ENCODE measurements around the gene IL4.
"Not testable (repeated sequence)": the region's sequence is repeated elsewhere in the genome, so short reads cannot be mapped to it uniquely, and the experiment has no call there.

The IL4 gene

DNA sequence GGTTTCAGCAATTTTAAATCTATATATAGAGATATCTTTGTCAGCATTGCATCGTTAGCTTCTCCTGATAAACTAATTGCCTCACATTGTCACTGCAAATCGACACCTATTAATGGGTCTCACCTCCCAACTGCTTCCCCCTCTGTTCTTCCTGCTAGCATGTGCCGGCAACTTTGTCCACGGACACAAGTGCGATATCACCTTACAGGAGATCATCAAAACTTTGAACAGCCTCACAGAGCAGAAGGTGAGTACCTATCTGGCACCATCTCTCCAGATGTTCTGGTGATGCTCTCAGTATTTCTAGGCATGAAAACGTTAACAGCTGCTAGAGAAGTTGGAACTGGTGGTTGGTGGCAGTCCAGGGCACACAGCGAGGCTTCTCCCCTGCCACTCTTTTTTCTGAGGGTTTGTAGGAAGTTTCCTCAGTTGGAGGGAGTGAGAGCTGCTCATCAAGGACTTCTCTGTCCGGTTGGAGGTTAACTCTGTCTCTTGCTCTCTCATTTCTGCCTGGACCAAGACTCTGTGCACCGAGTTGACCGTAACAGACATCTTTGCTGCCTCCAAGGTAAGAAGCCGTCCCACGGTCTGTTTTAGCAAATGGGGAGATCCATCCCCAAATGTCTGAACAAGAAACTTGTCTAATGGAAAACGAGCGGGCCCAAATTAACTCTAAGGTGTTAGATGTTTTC, at the start of gene IL4:
Gene IL4 (plus strand): TSS at position 51 of the 692 bp plus-strand sequence. CDS start 62 bp downstream, at position 113.
- no peak within 1 kb of the TSS for H3K4me3 ChIP-seq (ENCODE audit: low read depth, low read length)
- no peak for DNase-seq (ENCODE audit: low read depth, low spot score)
- ChIA-PET CTCF (interaction anchor here (0.6 to 1.2 kb wide), 4 partner anchors 14 to 155 kb away, joined by 3 to 5 read pairs (median 4); partner anchors contain the start of gene IL13), POLR2A (interaction anchor here (0.6 kb wide), 1 partner anchor 195 kb away, joined by 3 read pairs; no protein-coding TSS in a partner anchor)
- TF ChIP-seq, protein P1, sequence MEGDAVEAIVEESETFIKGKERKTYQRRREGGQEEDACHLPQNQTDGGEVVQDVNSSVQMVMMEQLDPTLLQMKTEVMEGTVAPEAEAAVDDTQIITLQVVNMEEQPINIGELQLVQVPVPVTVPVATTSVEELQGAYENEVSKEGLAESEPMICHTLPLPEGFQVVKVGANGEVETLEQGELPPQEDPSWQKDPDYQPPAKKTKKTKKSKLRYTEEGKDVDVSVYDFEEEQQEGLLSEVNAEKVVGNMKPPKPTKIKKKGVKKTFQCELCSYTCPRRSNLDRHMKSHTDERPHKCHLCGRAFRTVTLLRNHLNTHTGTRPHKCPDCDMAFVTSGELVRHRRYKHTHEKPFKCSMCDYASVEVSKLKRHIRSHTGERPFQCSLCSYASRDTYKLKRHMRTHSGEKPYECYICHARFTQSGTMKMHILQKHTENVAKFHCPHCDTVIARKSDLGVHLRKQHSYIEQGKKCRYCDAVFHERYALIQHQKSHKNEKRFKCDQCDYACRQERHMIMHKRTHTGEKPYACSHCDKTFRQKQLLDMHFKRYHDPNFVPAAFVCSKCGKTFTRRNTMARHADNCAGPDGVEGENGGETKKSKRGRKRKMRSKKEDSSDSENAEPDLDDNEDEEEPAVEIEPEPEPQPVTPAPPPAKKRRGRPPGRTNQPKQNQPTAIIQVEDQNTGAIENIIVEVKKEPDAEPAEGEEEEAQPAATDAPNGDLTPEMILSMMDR (IDR thresholded peaks at IDR 0.05; ENCODE audit: insufficient read depth, low read length, missing control alignments) = no peak

DNA sequence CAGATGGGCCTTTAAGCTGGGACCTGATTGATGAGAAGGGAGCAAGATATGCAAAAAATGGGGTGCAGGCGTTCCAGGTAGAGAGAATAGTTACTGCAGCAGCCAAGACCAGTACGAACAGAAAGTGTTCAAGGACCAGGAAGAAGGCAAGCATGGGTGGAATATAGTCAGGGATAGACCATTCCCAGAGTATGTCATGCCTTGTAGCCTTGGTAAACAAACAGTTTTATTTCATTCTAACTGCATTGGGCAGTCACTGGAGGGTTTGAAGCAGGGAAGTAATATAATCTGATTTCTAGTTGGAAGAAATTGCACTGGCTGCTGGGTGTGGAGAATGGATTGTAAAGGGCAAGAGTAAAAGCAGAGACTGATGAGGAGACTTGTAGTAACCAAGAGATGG, 46.3 kb upstream of the IL4 start:
- POLR2A ChIA-PET = no interaction called here
- TF ChIP-seq, protein P1 (IDR thresholded peaks at IDR 0.05; ENCODE audit: insufficient read depth, low read length, missing control alignments) = no peak
- no peak for DNase-seq (ENCODE audit: low read depth, low spot score)
- H3K4me3 ChIP-seq (ENCODE audit: low read depth, low read length) = no peak overlapping the region
- CTCF ChIA-PET = no interaction called here

DNA sequence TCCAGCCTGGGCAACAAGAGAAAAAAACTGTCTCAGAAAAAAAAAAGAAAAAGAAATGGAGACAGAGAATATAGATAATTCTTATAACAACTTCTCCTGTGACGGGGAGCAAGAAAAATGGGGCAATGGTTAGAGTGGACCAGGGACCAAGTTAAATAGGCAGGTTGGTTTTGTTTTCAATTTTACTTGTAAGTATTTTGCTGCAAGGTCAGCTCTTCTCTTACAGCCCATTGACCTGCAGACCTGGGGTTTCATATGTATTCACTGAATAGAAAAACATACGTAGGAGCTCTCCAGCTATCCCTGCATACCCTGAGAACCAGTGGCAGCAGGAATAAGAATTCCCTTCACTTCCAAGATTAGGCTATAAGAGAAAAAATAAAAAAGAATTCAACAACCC, 45.0 kb upstream of the IL4 start:
- H3K4me3 ChIP-seq (ENCODE audit: low read depth, low read length) = no peak overlapping the region
- TF ChIP-seq, protein P1 (IDR thresholded peaks at IDR 0.05; ENCODE audit: insufficient read depth, low read length, missing control alignments) = no peak
- ChIA-PET CTCF (no interaction called here), POLR2A (interaction anchor here (0.7 kb wide), 1 partner anchor 139 kb away, joined by 4 read pairs; no protein-coding TSS in a partner anchor)
- no peak for DNase-seq (ENCODE audit: low read depth, low spot score)

DNA sequence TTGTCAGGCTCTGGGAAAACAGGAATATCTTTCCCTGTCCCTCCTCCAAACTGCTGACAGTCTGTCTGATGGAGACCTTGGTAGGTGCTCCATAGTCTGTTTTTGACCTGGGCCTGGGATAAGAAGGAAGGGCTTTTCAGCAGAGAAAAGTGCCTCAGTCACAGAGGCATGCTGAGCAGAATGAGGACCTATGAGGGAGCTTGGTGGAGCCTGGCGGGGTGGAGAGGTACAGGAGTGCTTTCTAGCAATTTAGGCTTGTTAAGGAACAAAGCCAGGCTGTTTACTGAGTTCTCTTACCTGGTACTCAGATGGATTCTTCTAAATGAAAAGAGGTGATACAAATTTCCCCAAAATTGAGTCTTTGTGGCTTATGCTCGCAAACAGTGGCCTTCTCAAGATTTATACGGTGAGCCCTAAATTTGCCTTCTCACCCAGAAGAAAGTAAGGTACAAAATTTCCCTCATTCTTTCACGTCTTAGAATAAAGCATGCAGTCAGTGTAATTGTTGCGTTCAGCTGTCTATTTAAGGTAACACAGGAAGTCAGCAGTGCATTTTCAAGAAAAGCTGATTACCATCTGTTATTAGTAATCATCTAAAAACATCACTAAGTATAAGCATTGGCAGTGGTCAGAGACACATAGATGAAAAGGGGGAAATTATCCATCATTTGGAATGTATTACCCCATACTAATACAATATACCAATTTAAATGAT, 44.4 kb upstream of the IL4 start:
- DNase-seq (ENCODE audit: low read depth, low spot score) = no peak
- CTCF ChIA-PET = no interaction called here
- POLR2A ChIA-PET = interaction anchor here (0.7 kb wide), 1 partner anchor 138 kb away, joined by 4 read pairs; no protein-coding TSS in a partner anchor
- TF ChIP-seq, protein P1 (IDR thresholded peaks at IDR 0.05; ENCODE audit: insufficient read depth, low read length, missing control alignments) = no peak
- no peak overlapping the region for H3K4me3 ChIP-seq (ENCODE audit: low read depth, low read length)

DNA sequence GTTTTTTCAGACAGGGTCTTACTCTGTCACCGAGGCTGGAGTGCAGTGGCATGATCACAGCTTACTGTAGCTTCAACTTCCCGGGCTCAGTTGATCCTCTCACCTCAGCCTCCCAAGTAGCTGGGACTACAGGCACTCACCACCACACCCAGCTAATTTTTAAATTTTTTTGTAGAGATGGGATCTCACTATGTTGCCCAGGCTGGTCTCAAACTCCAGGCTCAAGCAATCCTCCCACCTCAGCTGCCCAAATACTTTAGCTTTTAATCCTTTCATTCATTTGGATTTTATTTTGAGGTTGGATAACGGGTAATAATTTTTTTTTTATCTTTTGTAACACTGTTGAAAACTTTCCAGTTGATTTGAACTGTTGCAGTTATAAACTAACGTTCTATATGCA, 40.2 kb upstream of the IL4 start:
- H3K4me3 ChIP-seq (ENCODE audit: low read depth, low read length); POLR2A ChIA-PET; DNase-seq (ENCODE audit: low read depth, low spot score): not testable (repeated sequence)
- CTCF ChIA-PET = interaction anchor here (1.0 to 1.9 kb wide), 3 partner anchors 14 to 187 kb away, joined by 3 to 5 read pairs (median 4); no protein-coding TSS in a partner anchor

DNA sequence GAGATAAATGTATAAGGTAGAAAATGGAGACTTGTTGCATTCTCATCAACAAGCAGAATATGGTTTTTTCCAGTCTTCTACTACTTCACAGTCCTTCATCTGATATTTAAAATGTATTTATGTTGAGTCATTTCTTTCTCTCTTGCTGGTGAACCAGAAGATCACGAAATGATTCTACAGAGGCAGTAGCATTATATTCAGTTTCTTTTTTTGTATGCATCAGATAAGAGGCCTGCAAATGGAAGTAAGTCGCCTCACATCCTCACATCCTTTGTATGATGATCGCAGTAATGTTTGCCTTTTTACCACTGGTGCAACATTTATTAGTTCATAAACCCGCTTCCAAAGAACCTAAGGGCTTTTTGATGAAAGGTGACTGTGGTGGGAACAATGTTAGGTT, 37.9 kb upstream of the IL4 start:
- no peak overlapping the region for H3K4me3 ChIP-seq (ENCODE audit: low read depth, low read length)
- ChIA-PET POLR2A (no interaction called here), CTCF (interaction anchor here (1.3 kb wide), 1 partner anchor 10 kb away, joined by 3 read pairs; no protein-coding TSS in a partner anchor)
- no peak for DNase-seq (ENCODE audit: low read depth, low spot score)
- TF ChIP-seq, protein P1 (IDR thresholded peaks at IDR 0.05; ENCODE audit: insufficient read depth, low read length, missing control alignments) = no peak
